RKO (cell line): ENCODE data around the gene TUBB1.

Experiments
- DNase-seq: peaks from one replicate; pipeline ENCODE4 v3.0.0-alpha.2; 2016; ENCODE audit warnings: low spot score

The TUBB1 gene

GRCh38 chr20:59042796-59043631, 23.8 kb downstream of the TUBB1 start:
- peak; percentile 96 for DNase-seq

- no peak for DNase-seq
Observed at GRCh38 chr20:59043698-59044097, 24.5 kb downstream of the TUBB1 start.

DNA sequence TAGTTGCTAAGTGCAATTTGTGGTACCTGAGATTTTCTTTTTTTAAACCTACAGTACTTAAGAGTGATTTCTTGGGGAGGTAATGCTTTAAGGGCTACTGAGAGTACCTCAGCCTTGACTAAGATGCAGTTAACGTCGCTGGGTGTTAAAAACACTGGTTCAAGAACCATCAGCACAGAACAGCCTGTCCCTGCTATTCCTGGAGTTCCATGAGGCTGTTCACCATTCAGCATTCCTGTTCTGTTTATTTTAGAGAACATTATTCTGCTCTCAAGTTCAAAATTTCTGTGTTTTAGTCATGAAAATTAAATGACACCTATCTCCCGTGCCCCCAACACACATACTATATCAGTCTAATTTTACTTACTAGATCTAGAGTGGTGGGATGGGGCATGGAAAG, 25.1 kb downstream of the TUBB1 start:
- DNase-seq: no peak

DNA sequence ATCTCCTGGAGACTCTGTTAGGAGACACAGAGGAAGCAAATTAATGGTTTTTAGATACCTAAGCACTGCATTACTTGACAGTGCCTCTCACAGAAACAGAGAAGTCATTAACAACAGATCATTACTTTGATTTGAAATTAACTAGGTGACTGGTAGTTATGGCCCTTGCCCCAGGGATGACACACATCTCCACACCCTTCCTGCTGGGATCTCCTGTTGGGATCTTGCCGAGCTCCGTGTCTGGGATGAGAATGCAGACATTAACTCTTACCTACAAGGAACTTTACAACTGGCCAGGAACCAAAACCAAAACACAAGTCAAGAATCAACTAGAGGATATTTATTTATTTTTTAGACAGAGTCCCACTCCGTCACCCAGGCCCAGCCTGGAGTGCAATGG, 25.6 kb downstream of the TUBB1 start:
- DNase-seq: no peak

DNA sequence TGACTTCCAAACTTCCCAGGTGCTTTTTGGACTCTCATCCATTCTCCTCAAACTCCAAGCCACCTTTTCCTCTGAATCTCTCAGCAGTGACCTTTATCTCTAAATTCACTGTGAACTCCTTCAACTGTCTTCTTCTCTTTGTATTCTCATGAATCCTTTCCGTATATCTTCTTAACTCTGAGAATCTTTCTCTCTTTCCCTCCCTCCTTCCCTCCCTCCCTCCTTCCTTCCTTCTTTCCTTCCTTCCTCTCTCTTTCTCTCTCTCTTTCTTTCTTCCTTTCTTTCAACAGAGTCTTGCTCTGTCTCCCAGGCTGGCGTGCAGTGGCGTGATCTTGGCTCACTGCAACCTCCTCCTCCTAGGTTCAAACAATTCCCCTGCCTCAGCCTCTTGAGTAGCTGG, 27.6 kb downstream of the TUBB1 start:
- no peak for DNase-seq

DNA sequence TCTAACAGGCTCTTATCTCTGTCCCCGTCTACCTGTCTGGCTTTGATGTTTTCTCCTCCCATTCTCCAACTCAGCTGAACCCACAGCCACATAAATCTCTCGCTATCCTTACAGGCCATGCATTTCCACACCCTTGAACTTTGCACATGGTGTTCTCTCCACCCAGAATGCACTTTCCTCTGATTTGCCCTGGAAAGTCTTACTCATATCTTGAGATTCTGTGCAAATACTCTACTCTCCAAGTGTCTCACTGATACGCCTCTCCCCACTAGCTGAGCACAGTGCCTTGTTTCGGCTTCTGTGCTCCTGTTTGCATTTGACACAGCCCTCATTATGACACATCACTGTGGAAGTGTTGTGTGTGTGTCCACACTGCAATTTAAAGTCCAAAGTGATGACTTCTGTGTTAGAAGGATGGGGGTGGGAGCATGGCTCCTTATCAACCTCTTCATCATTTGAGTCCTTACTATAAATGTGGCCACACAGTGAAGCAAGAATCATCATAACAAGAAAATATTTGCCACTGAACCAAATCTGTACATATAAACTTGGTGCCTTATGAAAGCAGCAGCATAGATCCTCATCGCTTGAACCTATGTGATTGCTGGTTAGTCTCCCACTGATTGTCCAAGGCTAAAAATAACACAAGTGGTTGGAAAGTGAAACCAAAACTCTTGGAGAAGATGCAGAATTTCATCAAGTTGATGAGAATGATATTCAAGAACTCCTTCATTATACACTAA, 28.9 kb downstream of the TUBB1 start:
- DNase-seq: peak; percentile 49

- DNase-seq: no peak
Observed at GRCh38 chr20:59048681-59049030, 29.4 kb downstream of the TUBB1 start.

GRCh38 chr20:59050437-59050836, 31.2 kb downstream of the TUBB1 start:
- DNase-seq: no peak

GRCh38 chr20:59051666-59052185, 32.5 kb downstream of the TUBB1 start:
- no peak for DNase-seq

GRCh38 chr20:59055302-59055701, 36.1 kb downstream of the TUBB1 start:
- DNase-seq: peak; percentile 50

DNA sequence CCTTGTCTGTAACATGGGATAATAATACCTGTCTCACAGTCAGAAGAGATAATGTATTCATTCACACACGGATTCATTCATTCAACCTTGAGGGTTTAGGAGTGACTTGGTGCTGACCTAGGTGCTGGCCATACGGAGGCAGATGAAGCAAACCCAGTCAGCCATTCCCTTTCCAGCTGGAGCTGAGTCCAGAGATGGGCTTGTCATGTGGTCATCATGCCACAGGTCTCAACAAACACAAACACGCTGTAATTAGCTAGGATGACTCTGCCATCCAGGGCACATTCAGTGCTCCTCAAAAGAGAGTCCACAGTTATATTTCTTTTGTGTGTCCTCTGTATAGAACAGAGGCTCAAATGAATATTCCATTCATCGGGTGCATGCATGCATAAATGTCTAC, 42.9 kb downstream of the TUBB1 start:
- no peak for DNase-seq

DNA sequence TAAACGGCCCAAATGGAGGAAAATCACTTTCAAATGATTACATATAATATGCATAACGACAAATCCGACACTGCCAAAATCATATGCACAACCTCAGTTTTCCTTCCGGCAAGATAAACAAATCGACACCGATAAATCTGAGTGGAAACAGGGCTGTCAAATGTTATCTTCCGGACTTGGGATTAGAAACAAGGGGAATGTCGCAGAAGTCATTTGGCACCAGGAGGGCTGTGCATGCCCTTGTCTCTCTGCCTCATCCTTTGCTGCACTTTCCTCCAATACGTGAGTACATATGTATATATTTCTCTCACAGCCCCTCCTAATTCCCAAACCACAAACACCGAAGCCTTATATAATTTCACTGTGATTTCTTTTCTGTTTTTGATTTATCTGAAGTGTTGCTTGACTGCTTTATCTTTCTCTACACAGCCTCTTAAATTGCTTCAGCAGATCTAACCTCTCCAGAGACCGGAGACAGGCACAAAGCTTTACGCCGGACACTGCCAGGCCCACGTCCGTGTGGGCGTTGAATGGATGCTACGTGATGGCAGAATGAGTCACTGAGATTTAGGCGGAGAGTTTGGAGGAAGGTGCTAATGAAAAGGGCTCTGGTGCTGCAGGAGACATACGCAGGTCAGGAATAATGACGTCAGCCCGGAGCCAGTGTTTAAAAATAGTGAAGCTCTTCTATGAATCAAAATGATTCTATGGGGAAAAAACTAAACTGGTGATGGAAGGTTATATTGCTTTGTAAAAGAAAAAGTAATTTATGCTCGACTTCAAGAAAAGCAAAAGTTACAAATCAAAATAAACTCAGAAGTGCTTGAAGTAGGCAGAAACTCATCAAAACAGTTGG, 44.4 kb downstream of the TUBB1 start:
- DNase-seq: peak; percentile 86

- no peak for DNase-seq
Observed at GRCh38 chr20:59064214-59064722, 45.0 kb downstream of the TUBB1 start.

- DNase-seq: no peak
Observed at GRCh38 chr20:59068534-59068933, 49.3 kb downstream of the TUBB1 start.

GRCh38 chr20:59069026-59069425, 49.8 kb downstream of the TUBB1 start:
- no peak for DNase-seq

DNA sequence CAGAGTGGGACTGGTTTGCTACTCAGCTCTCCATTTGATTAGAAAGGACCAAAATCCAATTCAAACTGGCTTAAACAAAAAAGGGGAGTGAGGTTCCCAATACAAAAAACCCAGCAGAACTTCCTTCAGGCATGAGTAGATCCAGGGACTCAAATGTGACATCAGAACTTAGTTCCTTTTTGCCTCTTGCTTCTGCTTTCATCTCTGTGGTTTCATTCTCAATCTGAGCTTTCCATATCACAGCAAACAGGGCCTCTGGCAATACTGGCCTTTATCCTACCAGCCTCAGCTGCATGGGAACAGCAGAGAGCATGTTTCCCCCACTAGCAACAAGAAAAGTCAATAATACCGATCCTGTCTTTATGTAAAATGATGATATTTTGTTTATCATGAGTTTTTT, 52.0 kb downstream of the TUBB1 start:
- DNase-seq: no peak

DNA sequence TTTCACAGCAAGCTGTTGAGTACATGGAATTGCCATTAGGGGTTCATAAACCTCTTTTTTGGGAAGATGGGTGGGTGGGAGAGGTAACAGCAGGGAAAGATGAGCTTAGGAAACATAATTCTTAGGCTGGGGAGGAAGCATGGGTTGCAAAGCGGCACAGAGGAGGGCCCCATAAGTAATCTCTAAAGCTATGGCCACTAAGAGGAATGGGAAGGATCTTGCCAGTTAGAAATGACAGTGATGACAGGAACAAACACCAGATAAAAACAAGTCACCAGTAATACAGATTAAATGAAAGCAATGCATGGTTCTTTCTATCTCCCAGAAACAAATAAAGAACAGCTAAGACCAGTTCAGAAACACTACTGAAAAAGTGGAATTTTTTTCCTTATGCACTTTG, 54.4 kb downstream of the TUBB1 start:
- no peak for DNase-seq

GRCh38 chr20:59074456-59074855, 55.2 kb downstream of the TUBB1 start:
- peak; percentile 43 for DNase-seq

- no peak for DNase-seq
Observed at GRCh38 chr20:59075934-59076508, 56.8 kb downstream of the TUBB1 start.
